NCI-H82 treated with DMSO at 0.1 percent for 48 hours (cell line): Measurements from ENCODE around the gene OVCH2.
"Not testable (repeated sequence)": the region's sequence is repeated elsewhere in the genome, so short reads cannot be mapped to it uniquely, and the experiment has no call there.

Source experiments
- DNase-seq: peaks from one replicate; lab custom pipeline; 2025; ENCODE audit not compliant: unreplicated experiment; lab: John Stamatoyannopoulos, UW

The OVCH2 gene

DNA sequence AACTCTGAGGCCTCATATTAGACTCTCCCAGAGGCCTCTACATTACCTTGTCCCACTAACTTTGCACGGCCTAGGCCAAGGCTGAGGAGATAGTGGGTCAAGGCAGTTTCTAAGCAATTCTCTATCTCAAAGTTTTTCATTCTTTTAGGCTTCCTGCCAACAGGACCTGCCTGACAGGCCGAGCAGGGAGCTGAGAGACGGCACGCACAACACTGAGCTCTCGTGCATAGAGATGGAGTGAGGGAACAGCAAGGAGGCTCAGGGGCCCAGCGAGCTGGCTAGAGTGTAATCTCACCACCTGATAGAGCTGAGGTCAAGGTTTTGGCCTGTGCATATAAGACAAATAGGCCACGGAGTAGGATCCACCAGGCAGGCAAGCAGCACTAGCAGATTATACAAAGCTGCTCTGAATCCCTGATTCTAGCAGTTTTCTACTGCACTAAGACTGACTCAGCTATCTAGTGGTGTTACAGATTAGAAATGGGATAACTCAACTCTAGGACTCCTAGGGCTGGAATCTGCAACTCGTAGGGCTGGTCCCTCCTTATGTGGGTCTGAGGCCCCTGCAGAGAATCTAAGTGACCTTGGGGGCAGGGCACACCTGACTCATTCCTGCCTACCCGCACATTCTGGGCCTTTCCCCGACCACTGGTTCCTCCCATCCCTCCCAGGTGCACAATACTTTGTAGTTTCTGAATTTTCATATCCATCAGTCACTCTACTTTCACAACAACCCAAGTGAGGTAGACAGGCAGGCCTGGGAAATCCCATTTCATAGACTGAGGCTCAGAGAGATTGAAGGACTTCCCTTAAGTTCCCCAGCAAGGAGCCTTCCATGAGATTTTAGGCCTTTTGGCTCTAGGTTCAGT, 34.7 kb downstream of the OVCH2 start:
- no peak for DNase-seq

DNA sequence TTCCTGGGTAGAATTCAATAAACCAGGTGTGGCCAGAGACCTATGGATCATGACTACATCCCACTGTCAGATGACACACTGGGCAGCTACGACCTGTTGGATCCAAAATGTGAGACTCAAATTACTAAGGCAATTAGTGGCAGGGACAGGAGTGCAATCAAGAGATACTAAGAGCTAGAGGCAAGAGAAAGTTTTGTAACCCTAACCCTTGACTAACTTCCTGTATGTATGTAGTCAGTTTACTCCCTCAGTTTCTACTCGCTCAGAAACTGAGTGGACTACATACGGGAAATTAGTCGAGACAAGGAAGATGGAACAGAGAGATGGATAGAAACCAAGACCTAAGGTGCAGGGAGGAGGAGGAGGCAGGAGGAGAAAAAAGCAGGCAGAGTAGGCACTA, 35.6 kb downstream of the OVCH2 start:
- no peak for DNase-seq

- no peak for DNase-seq
Measured at GRCh38 chr11:7668911-7669310, 37.4 kb downstream of the OVCH2 start.

DNA sequence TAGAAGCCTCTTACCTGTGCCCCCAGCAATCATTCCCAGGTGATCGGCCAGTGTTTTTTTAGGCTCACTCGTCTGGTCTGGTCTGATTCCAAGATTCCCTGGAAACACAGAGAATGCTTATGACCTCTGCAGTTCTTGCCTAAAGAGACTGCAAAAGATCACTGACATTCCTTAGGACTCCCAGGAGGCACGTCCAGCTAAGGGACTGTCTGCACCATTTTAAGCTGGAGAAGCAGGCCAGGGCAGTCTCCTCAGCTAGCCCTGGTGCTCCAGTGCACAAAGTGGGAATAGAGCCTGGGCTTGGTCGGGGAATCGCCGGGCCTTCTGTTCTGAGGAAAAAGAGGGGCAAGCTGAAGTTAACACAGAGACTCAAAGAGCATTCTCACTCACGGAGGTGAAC, 37.8 kb downstream of the OVCH2 start:
- DNase-seq = no peak

- DNase-seq = no peak
Measured at GRCh38 chr11:7667460-7667859, 38.8 kb downstream of the OVCH2 start.

GRCh38 chr11:7666292-7666866, 39.9 kb downstream of the OVCH2 start:
- no peak for DNase-seq

DNA sequence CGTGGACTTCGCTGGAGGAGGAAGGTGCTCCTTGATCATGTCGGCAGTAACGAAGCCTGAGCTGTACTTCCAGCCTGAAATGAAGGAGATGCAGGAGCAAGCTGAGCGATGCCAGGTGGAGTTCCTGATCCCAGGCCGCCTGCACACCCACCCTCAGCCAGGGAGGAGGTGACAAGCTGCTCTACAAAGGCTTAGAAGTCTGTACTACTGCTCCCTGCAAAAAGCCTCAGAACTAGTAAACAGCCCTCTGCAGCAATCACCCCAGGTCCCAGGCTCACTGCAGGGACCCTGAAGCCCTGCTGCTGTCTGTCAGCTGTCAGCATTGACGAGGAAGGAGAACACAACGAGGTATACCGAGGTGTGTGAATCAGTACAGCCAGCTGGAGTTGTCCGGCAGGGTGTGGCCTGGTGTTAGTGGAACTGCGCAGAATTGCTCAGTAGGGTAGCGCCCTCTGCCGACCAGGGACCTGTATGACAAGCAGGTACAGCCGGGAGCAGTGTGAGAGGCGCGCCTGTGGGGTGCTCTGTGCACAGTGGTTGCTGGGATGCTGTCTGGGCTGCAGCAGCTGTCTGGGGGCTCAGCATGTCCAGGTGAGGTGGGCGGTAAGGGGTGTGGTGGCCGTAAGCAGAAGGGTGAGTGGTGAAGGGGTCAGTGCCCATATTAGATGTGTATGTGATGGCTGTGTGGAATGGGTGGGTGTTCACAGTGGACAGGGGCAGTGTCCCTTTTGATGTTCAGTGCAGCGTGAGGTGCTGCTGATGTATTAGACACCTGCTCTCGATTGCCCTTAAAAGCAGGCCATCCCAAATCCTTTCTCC, 40.6 kb downstream of the OVCH2 start:
- peak; percentile 15 for DNase-seq

GRCh38 chr11:7664867-7665266, 41.4 kb downstream of the OVCH2 start:
- no peak for DNase-seq

DNA sequence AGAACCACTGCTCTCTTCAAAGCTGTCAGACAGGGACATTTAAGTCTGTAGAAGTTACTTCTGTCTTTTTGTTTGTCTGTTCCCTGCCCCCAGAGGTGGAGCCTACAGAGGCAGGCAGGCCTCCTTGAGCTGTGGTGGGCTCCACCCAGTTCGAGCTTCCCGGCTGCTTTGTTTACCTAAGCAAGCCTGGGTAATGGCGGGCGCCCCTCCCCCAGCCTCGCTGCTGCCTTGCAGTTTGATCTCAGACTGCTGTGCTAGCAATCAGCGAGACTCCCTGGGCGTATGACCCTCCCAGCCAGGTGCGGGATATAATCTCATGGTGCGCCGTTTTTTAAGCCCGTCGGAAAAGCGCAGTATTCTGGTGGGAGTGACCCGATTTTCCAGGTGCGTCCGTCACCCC, 42.7 kb downstream of the OVCH2 start:
- not testable (repeated sequence) for DNase-seq

DNA sequence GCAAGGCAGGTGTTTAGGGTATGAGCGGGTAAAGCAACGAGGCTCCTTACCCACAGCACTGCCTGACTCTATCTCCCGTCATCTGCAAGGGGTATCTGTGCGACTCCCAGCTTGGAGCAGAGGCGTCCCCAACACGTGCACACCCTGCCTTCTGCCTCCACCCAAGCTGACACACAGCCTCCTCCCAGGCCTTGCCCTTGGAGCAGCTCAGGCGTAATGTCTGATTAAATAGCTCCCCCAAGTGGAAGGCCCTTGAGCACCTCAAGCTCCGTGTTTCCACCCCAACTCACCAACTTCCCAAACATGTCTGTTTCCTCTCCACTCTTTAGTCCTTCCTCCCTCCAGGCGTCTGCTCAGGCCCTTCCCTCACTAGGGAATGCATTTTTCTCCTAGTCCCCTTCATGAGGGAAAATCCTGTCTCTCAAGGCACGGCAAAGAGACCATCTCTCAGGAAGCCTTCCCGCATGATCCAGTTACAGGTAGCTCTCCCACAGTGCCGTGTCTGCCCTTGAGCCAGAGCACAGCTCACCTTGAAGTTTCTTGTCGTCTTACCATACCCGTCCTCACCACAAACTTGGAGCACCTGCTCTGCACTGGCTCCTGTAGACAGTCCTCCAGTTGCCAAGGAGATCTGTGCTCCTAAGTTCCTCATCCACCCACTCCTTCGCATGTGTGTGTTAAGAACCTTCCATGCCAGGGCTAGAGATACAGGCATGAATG, 48.8 kb downstream of the OVCH2 start:
- no peak for DNase-seq

- DNase-seq = no peak
Measured at GRCh38 chr11:7656704-7657103, 49.6 kb downstream of the OVCH2 start.

DNA sequence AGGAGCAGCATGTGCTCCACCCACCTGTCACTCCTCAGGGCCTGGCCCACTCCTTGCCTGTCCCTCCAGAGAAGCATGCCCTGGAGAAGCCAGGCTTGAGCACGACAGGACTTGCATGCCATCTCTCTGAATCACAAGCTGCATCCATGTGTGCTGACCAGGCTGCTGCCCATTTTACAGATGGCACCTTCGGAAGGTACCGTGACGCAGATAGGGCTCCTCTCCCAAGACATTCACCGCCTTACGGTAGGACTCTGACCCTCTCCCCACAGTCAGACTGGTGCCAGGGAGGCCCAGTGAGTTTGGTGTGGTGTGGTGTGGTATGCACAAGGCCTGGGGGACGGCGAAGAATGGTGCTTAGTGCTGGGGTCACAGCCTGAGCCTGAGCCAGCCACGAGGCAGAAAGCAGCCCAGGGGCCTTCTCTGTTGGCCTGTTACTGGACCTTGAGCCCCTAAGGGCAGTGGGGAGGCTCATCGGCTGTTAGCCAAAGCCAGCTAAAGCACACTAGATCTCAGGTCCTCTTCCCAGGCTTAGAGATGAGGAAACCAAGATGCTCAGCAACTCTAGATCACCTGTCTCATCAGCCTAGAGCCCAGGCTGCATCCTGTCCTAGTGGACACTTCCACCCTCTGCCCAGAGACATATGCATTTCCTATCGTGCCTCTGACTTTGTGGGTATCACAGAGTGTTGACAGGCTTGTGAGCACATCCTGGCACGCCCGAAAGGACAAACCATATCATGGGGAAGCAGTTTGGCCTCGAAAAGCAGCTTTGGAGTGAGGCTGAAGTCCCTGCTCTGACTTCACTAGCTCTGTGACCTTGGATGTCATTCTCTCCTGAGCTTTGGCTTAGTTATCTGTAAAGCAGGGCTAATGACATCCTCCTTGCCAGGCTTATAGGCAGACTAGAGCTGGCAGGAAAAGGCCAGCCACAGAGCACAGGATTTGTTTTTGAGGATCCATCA, 50.7 kb downstream of the OVCH2 start:
- DNase-seq = no peak

DNA sequence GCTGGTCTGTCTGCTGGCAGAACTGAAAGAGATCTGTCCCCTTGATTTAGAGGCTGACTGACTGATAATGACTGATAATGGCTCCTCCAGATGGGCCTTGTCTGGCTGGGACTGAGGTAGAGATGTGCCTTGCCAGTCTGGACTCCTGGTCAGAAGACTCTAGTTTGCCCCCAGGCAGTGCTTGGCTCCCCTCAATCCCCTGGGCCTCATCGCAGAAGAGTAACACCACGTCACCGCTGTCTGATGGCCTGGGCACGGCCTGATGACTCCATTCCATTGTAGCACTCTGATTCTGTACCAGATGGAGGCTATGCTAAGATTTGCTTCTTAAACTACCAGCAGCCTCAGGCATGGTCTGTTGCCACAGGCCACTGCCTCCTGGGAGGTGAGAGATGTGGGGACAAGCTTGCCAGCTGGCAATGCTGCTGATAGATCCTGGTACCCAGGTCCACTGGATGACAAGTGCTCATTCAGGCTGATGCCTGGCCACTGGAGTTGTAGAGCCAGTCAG, 52.0 kb downstream of the OVCH2 start:
- DNase-seq = no peak

- DNase-seq = no peak
Measured at GRCh38 chr11:7651700-7652099, 54.6 kb downstream of the OVCH2 start.

DNA sequence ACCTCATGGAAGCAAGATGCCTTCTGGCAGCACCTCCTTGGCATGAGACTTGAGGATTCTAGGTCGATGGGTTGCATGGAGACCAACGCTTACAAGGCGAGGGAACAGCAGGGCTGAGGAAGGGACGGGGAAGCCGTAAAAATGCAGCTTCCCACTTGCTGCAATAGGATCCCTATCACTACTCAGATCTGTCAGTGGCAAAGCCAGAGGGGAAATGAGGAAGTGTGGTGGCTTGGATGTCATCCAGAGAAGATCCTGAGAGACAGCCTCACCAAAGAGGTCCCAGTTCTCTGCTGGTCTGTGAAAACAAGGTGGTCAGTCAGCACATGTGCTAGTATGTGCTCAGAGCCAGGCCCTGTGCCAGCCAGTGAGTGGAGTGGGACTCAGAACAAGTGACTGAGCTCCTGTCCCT, 55.1 kb downstream of the OVCH2 start:
- DNase-seq = no peak

- DNase-seq = no peak
Measured at GRCh38 chr11:7648264-7648663, 58.0 kb downstream of the OVCH2 start.

DNA sequence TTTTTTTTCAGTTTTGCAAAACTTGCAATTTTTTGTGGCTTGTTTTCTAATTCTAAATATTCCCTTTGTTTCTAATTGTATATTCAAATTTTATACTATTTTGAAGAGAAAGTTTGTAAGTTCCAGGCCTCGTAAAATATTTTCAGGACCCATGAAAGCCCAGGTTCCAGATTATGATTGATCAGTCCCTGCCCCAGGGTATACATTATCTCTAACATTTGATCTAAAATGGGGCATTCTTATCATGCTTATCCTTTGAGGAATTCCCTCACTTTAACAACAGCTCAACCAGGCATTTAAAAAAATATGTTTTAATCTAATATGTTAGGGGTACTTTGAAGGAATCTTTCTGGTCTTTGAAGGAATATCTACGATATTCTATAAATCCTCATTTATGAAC, 59.4 kb downstream of the OVCH2 start:
- DNase-seq = no peak

- DNase-seq = no peak
Measured at GRCh38 chr11:7645206-7645605, 61.1 kb downstream of the OVCH2 start.

GRCh38 chr11:7643314-7643713, 63.0 kb downstream of the OVCH2 start:
- no peak for DNase-seq

GRCh38 chr11:7642747-7643146, 63.5 kb downstream of the OVCH2 start:
- no peak for DNase-seq
